Stimulated activated CD8-positive, alpha-beta memory T cell treated with anti-CD3 and anti-CD28 coated beads, Interleukin-15, amount 100 ng/mL, for 4 hours (primary cell): ENCODE measurements around the gene ESR2.
"Not testable (repeated sequence)": the region's sequence is repeated elsewhere in the genome, so short reads cannot be mapped to it uniquely, and the experiment has no call there.

Experiments
- DNase-seq, 2 donors: peaks; one replicate each; pipeline ENCODE4 v3.0.0-alpha.2; 2020; ENCODE audit warnings: low read depth in 2 of 2

ESR2 gene

DNA sequence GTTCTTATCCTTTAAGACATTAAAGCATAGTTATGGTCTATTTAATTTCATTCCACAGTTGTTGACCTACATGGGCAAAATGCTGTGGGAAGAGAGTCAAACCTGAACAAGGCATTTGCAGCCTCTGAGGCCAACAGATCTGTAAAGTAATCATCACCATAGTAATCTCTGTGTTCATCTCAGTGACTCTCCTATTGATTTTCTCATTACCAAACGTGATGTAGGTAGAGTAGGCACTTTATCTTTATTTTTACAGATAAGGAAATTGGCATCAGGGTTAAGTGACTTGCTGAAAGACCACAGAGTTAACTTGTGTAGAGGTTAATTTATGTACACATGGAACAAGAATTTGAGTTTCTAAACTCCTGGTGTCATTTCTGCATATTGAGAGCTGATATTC lies 203.0 kb downstream of the ESR2 start:
- no peak for DNase-seq

DNA sequence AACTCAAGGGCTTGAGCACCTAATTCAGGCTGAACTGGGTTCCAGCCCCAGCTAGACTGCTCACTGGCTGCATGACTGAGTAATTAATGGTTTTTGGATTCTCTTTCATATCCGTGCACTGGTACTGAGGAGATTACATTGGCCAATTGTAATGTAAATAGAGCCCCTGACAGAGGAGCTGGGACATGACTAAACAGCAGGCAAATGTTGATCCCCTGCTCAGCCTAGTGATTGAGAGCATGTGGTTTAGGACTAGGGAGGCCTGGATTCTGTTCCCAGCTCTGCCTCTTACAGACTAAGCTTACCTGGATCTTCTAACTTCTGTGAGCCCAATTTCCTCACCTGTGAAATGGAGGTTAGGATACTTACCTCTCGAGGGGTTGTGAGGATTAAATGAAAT lies 204.3 kb downstream of the ESR2 start:
- no peak for DNase-seq

DNA sequence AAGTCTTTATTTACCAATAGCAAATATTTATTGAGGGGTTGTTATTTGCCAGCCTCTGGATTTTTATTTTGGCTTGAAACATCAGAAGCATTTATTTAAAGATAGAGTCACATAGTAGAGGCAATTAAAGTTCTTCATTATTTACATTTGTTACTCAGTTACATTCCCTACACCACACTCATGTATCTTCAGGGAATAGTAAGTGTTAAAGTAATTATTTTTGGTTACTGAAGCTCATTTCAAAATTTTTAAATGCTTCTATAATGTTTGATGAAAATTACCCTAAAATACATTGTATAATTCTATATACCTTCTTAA lies 205.6 kb downstream of the ESR2 start:
- no peak for DNase-seq

DNA sequence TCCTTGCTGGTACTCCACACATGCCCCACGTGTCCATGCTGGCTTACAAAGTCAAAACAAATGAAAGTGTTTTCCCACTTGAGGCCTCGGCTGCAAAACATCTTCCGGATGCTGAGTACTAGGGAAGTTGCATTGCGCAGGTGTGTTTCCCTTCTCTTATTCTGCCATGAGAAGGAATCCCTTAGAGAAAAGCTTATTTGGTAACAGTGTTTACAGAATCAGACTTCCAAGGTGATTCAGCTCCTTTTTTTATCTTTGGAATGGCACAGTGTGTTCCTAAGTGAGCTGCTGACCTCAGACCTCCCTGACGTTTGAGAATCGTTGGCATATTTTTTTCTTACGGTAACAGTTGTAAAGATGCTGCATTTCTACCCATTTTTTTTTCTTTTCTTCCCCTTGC lies 211.3 kb downstream of the ESR2 start:
- DNase-seq: no peak

DNA sequence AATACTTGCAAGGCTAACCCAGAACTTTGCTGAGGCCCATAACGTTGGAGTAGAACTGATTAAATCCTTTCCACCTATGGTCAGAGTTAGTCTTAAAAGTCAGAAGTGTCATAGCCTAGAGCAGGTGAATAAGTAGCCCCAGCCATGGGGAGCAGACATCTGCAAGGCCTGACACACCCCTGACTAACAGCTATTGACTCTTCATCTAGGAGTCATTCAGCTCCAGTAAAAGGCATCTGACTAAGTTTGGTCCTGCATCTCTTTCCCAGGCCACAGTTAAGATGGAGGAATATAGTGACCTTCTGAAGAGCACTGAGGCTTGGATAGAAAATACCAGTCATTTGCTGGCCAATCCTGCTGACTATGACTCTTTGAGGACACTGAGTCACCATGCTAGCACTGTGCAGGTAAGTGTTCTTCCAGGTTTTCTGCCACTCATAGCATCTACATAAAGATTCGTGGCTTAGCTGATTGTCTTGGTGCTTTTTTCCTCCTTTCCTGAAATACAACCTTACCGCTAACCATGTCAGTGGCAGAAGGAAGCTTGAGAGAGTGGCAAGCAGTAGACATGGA lies 212.9 kb downstream of the ESR2 start:
- no peak for DNase-seq

DNA sequence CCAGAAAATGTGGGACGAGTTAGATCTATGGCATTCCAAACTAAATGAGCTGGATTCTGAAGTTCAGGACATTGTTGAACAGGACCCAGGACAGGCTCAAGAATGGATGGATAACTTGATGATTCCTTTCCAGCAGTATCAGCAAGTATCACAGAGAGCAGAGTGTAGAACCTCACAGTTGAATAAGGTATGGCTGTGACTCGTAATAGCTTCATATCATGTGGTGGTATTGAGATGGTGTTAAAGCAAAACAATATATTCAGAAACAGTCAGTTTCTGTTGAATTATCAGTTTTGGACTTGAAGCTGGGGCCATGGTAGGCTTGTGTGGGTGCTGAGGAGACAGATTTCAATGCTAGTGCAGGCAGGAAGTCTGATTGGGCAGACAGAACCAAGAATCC lies 213.7 kb downstream of the ESR2 start:
- no peak for DNase-seq

DNA sequence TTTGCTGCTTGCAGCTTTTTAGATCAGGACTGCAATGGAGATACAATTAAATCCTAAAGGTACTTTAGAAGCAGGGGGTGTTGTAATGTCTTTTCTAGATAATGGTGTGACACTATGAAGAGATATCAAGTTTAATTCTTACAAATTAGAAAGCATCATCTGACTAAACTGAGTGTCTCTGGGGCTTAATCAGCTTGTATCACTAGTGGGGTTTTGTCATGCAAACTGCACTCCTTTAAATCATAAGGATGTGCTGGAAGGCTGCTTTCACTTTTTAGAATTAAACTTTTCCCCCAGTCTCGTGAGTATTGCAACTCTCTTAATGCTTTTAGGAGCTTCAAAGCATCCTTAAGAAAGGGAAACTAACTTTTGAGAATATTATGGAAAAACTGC lies 218.6 kb downstream of the ESR2 start:
- DNase-seq: no peak

DNA sequence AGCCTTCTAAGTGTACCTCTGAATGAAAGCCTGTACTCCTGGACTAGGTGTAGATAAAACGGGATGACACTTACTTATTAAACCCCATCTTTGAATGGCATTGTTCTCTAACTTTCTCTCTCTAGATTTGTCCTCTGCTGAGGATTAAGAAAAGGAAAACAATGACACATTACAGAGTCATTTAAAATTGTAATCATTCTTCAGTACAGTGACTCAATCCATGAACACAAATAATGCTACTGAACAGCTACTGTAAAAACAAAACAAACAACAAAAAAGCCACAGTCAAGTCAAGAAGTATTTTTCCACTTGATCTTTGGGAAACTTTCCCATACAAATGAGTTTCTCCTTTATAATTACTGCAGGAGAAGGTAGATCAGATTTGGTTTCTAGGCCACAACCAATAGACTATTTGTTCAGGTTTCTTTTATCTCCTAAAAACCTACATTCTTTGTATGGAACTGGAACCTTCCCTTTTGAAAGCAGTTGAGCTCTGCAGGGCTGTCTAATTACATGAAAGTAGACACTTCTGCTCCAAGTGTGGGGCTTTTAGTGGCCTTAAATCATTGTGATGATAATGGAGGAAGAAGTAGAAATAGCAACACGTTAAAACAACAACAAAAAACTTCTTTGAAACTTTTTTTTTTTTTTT lies 219.1 kb downstream of the ESR2 start:
- DNase-seq: no peak

DNA sequence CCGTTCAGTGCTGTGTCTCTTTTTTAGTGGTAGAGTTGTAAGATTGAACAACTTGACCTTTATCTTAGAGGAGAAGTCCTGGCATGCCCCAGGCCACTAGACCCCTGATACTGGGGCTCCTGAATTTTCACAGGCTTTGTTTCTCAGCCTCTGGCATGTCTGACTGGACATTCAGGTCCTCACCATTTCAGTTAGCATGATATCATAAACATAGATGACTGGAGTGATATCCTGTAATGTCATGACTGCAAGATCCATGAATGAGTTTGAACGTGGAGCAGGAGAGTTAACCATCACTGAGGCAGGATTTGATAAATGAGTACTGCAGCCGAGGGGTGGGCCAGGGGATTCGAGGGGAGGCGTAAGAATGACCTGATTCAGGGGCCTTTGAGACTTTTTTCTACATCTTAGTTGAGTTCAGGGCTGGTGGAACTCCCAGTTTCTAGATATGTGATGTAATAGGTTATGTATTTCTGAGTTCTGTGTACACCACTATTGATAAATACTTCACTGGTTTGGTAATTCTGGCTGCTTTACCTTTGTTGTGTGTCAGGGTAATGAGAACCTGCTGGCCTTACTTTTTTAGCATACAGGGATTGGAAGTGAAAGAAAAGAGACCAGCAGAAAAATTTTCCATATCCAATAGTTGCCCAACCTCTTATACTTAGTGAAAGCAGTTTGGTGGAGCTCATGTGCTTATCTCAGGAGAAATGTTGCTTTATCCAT lies 224.4 kb downstream of the ESR2 start:
- DNase-seq: no peak

DNA sequence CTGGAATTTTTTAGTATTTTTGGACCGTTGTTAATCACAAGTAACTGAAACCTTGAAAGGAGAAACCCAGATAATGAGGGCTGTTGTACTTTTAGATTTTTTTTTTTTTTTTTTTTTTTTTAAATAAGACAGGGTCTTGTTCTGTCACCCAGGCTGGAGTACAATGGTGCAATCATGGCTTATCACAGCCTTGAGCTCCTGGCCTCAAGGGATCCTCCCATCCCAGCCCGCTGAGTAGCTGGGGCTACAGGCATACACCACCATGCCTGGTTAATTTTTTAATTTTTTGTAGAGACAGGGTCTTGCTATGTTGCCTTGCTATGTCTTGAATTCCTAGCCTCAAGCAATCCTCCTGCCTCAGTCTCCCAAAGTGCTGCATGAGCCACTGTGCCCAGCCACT lies 229.7 kb downstream of the ESR2 start:
- no peak for DNase-seq

DNA sequence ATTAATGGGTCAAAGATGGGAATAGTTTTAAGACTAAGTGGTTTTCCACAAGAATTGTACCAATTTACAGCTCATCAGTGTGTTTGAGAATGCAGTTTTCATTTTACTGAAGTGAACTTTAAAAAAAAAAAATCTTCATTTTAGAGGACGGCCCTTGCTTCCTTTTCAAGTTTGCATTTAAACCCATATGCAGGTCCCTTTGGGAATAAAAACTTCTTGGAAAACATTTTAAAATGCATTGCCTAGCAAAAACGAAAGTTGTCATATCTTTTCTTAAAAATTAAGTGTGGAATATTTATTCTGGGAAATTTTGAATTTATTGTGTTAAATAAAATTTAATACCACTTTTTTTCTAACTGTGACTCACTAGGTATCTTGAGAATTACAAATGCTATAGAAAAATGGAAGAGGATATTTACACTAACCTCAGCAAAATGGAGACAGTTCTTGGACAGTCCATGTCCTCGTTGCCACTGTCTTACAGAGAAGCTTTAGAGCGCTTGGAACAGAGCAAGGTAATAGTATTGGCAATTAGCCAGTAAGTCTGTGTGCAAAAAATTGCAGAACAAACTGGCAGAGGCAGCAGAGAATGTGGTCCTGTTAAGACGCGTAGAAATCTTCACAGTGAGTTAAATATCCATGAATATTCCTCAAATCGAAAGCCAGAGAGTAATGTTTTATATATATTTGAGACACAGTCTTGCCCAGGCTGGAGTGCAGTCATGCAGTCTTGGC lies 231.6 kb downstream of the ESR2 start:
- no peak for DNase-seq

DNA sequence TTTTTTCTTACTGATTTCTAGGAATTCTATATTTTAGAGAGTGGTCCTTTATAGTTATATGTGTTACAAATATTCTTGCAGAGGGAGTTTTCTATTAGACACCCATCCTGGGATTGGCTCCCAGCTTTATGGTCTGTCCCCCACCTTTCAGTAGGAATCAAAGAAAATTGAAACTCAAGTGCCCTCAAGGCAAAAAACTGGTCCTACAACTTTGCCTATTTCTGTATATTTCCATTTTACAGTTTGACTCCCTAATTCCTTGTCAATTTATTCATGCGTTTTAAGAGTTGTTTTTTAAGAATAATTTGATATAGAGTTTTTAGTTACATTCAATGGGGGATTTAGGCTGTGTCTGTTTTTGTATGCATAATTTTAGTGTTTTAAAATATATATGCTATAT lies 232.5 kb downstream of the ESR2 start:
- no peak for DNase-seq

DNA sequence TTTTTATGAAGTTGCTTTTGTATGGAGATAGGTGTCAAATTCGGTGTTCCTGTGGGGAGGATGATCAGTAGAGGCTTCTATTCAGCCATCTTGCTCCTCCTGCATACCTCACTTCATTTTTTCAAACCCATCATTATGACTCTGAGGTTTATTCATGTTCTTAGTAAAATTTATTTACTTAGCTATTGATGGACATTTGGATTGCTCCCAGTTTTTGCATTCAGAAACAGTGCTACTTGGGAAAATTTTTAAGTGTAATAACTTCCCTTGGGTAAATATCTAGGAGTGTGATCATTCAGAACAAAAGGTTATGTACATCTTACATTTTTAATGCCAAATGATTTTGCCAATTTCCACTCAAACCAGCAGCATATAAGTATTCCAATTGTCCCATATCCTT lies 233.1 kb downstream of the ESR2 start:
- no peak for DNase-seq

DNA sequence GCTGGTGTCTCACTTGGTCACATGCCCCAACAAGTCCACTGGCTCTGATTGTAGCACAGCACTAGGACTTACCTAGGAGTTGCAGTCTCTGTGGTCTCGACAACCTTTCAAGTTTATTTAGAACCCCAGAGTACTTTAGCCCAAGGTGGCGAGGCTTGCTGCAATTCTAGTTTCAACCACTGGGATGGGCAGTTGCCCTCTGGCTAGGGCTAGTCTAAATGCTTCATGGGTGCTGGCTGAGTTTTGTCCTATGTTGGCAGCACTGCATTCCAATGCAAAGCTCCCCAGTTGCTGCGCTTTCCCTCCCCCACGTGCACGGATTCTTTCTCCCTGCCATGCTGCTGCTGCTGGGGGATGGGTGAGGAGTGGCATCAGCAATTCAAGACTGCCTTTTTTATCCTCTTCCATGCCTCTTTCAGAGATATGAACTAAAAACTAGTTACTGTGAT lies 233.5 kb downstream of the ESR2 start:
- DNase-seq: no peak

DNA sequence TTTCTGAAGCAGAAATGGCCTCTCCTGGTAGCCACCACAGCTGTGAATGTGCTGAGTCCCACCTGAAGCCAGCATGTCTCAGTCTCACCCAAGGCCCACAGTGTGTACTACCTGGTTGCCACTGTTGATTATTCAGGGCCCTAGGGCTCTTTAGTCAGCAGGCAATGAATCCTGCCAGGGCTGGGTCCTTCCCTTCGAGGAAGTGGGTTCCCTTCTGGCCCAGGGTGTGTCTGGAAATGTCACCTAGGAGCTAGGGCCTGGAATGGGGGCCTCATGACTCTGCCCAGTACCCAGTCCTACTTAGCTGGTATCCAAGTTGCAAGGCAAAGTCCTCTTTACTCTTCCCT lies 234.0 kb downstream of the ESR2 start:
- no peak for DNase-seq

DNA sequence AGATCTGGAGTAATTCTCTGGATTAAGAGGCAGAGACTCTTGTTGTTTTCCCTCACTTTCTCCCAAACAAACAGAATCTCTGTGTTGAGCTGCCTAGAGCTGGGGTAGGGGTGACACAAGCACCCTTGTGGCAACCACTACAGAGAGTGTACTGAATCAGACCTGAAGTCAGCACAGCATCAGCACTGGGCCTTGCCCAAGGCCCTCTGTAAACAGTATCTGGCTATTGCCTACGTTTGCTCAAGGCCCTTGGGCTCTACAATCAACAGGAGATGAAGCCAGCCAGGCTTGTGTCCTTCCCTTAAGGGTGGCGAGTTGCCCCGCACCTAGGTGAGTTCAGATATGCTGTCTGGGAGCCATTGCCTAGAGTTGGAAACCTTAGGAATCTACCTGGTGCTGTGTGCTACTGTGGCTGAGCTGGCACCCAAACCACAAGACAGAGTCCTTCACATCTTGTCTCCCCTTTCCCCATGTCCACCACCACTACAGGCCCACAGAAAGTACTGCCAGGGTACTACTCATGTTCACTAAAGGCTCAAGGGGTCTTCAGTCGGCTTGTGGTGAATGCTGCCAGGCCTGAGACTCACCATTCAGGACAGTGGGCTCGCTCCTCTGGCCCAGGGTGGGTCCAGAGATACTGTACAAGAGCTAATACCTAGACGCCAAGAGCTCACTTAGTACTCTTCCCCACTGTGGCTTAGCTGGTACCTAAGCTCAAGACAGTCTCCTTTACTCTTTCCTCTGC lies 234.5 kb downstream of the ESR2 start:
- DNase-seq: no peak

DNA sequence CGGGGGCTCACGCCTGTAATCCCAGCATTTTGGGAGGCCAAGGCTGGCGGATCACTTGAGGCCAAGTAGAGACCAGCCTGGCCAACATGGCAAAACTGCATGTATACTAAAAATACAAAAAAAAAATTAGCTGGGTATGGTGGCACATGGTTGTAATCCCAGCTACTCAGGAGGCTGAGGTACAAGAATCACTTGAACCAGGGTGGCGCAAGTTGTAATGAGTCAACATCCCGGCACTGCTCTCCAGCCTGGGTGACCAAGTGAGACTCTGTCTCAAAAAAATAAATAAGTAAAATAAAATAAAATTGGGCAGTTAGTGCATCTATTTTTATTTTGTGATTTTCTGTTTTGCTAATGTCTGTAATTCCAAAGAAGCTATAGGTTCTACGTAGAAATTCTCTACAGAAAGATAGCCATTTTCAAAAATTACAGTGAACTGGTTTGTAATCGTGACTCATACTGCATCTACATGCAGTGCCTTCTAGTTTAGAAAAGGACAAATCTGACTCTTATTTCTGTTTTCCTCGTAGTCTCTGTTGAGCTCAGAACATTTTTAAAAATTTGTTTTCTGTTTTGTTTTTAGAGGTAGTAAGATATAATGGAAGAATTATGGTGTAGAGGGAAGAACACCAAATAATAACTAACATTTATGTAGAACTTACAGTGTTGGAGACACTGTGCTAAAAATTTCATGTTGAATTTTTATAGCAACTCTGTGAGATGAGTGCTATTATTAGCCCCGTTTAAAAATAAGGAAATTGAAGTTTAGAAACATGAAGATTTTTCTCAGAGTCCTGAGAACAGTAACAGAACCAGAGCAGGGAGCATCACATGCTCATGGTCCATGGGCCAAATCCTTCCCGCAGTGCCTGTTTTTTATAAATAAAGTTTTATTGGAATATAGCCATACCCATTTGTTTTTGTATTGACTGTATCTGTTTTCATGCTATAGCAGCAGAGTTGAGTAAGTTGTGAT lies 240.2 kb downstream of the ESR2 start:
- DNase-seq: no peak

DNA sequence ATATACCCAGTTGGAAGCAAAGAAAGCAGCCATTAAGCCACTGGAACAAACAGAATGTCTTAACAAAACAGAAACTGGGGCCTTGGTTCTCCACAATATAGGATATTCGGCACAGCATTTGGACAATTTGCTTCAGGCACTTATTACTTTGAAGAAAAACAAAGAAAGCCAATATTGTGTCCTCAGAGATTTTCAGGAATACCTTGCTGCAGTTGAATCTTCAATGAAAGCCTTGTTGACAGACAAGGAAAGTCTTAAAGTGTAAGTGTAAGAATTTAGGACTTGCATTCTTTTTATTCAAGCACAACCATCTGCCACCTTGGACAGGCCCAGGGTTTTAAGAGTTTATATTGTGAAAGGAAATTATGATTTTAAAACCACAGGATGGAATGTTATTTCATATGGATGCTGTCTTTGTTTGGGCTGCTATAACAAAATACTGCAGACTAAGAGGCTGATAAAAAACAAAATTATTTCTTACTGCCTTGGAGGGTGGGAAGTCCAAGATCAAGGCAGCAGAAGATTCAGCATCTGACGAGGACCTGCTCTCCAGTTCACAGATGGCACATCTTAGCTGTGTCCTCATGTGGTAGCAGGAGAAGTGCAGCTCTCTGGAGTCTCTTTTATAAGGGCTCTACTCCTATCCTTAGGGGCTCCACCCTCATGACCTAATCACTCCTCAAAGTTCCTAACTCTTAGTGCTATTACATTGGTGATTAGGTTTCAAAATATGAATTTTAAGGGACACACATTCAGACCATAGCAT lies 244.4 kb downstream of the ESR2 start:
- DNase-seq: no peak

DNA sequence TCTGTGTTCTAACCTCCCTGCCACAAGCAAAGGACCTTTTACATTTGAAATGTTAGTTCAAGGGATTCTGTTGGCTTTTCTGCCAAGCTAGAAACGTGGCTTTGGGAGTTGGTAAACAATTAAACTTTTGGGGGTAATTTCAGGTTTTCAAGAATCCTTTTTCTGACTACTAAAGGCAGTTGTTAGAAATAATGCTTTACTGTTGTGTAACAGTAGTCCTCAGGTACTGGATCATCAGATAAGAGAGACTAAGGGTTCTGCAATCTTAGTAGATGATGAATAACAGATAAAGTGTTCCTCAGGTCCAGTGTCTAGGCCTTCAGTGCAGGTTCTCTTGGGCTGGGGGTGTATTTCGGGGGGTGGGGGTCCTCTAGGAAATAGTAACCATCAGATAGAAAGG lies 249.1 kb downstream of the ESR2 start:
- DNase-seq: no peak

DNA sequence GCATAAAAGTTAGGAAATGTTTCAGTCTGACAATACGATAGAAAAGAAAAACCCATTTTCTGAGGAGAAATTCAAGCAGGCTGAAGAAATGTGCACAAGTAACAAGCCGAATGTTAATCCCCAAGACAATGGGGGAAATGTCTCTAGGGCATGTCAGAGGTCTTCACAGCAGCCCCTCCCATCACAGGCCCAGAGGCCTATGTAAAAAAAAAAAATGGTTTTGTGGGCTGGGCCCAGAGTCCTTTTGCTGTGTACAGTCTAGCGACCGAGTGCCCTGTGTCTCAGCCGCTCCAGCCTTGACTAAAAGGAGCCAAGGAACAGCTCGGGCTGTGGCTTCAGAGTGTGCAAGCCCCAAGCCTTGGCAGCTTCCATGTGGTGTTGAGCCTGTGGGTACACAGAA lies 250.9 kb downstream of the ESR2 start:
- DNase-seq: not testable (repeated sequence)
